ENCODE data around the gene RAB9B. TPM values are rescaled to one million over a fixed set of nuclear protein-coding genes. Genes with fewer than 3 reads are reported as not detected.

The RAB9B gene
- total and polyA plus RNA-seq, 2 experiments from 2014 or later, result 2.2 to 3.6 TPM

- DNase-seq (ENCODE audit: low spot score), result no peak
- H3K9me2 ChIP-seq (replicated peaks; ENCODE audit: insufficient read depth), result no peaks in the 10 kb centered on the region
- WGBS (ENCODE audit: low lambda C conversion rate, missing lambda C conversion rate), result 97% methylated on average over 2 of the region's 2 CpGs
- no peaks in the 10 kb centered on the region for H3K36me3 ChIP-seq (replicated peaks; ENCODE audit: insufficient read depth, low read depth)
- no peak overlapping the region for H3K4me3 ChIP-seq
- H3K27ac ChIP-seq, result no peak overlapping the region
- no peaks in the 10 kb centered on the region for H3K4me1 ChIP-seq (ENCODE audit: insufficient read depth)
- no peaks in the 10 kb centered on the region for H3K9me3 ChIP-seq (ENCODE audit: low read depth)
- TF ChIP-seq EZH2 (IDR thresholded peaks at IDR 0.05; ENCODE audit: borderline replicate concordance) (no peak), CTCF (IDR thresholded peaks at IDR 0.05; ENCODE audit: poor library complexity) (no peak), EZH2phosphoT487 (IDR thresholded peaks at IDR 0.05; ENCODE audit: low read depth, severe bottlenecking, unreplicated experiment) (no peak)
- H2AFZ ChIP-seq, result no peak overlapping the region
- H3K79me2 ChIP-seq, result no peaks in the 10 kb centered on the region
- H4K20me1 ChIP-seq (ENCODE audit: insufficient read depth, poor library complexity, severe bottlenecking), result no peaks in the 10 kb centered on the region
- H3K4me2 ChIP-seq, result no peak overlapping the region
- H3K27me3 ChIP-seq, result no peaks in the 10 kb centered on the region
Observed at GRCh38 chrX:103797691-103798090, 34.4 kb downstream of the RAB9B start.

- no peaks in the 10 kb centered on the region for H3K9me2 ChIP-seq (replicated peaks; ENCODE audit: insufficient read depth)
- 78% methylated on average over 4 of the region's 4 CpGs for WGBS (ENCODE audit: low lambda C conversion rate, missing lambda C conversion rate)
Observed at GRCh38 chrX:103794119-103794518, 37.9 kb downstream of the RAB9B start.

GRCh38 chrX:103793545-103793940, 38.5 kb downstream of the RAB9B start:
- no peak overlapping the region for H3K27ac ChIP-seq
- H3K9me2 ChIP-seq (replicated peaks; ENCODE audit: insufficient read depth), result no peaks in the 10 kb centered on the region
- H3K4me1 ChIP-seq (ENCODE audit: insufficient read depth), result no peaks in the 10 kb centered on the region
- TF ChIP-seq CTCF (IDR thresholded peaks at IDR 0.05; ENCODE audit: poor library complexity) (no peak), EZH2 (IDR thresholded peaks at IDR 0.05; ENCODE audit: borderline replicate concordance) (no peak), EZH2phosphoT487 (IDR thresholded peaks at IDR 0.05; ENCODE audit: low read depth, severe bottlenecking, unreplicated experiment) (no peak)
- 73% methylated on average over 2 of the region's 2 CpGs for WGBS (ENCODE audit: low lambda C conversion rate, missing lambda C conversion rate)
- no peak for DNase-seq (ENCODE audit: low spot score)
- no peaks in the 10 kb centered on the region for H3K79me2 ChIP-seq
- no peak overlapping the region for H2AFZ ChIP-seq
- H3K36me3 ChIP-seq (replicated peaks; ENCODE audit: insufficient read depth, low read depth), result no peaks in the 10 kb centered on the region
- no peaks in the 10 kb centered on the region for H3K27me3 ChIP-seq
- no peaks in the 10 kb centered on the region for H4K20me1 ChIP-seq (ENCODE audit: insufficient read depth, poor library complexity, severe bottlenecking)
- H3K4me3 ChIP-seq, result no peak overlapping the region
- no peaks in the 10 kb centered on the region for H3K9me3 ChIP-seq (ENCODE audit: low read depth)
- H3K4me2 ChIP-seq, result no peak overlapping the region

More at GRCh38 chrX:103794119-103794518, 37.9 kb downstream of the RAB9B start:
- no peak for TF ChIP-seq EZH2 (IDR thresholded peaks at IDR 0.05; ENCODE audit: borderline replicate concordance)
- TF ChIP-seq CTCF (IDR thresholded peaks at IDR 0.05; ENCODE audit: poor library complexity), result no peak
- no peak for TF ChIP-seq EZH2phosphoT487 (IDR thresholded peaks at IDR 0.05; ENCODE audit: low read depth, severe bottlenecking, unreplicated experiment)
- no peaks in the 10 kb centered on the region for H4K20me1 ChIP-seq (ENCODE audit: insufficient read depth, poor library complexity, severe bottlenecking)
- no peak overlapping the region for H3K27ac ChIP-seq
- H3K36me3 ChIP-seq (replicated peaks; ENCODE audit: insufficient read depth, low read depth), result no peaks in the 10 kb centered on the region
- H3K9me3 ChIP-seq (ENCODE audit: low read depth), result no peaks in the 10 kb centered on the region
- no peak for DNase-seq (ENCODE audit: low spot score)
- H3K4me3 ChIP-seq, result no peak overlapping the region
- no peak overlapping the region for H3K4me2 ChIP-seq
- no peaks in the 10 kb centered on the region for H3K79me2 ChIP-seq
- H3K4me1 ChIP-seq (ENCODE audit: insufficient read depth), result no peaks in the 10 kb centered on the region
- no peaks in the 10 kb centered on the region for H3K27me3 ChIP-seq
- no peak overlapping the region for H2AFZ ChIP-seq

All from hepatocyte (in vitro differentiated cells).